OCI-M2 (cell line): Measurements from ENCODE around the gene UQCRC1.

Source experiments
- DNase-seq: peaks from one replicate; lab custom pipeline; 2025; ENCODE audit not compliant: unreplicated experiment; lab: John Stamatoyannopoulos, UW

Gene UQCRC1

GRCh38 chr3:48633743-48634142 lies 24.3 kb upstream of the UQCRC1 start:
- no peak for DNase-seq

GRCh38 chr3:48633256-48633655 lies 23.8 kb upstream of the UQCRC1 start:
- DNase-seq = no peak

- DNase-seq = no peak
Observed at GRCh38 chr3:48631516-48632448, 22.3 kb upstream of the UQCRC1 start.

- DNase-seq = no peak
Observed at GRCh38 chr3:48630833-48631232, 21.4 kb upstream of the UQCRC1 start.

- DNase-seq = no peak
Observed at GRCh38 chr3:48630407-48630806, 21.0 kb upstream of the UQCRC1 start.

GRCh38 chr3:48629894-48630293 lies 20.4 kb upstream of the UQCRC1 start:
- no peak for DNase-seq

- no peak for DNase-seq
Observed at GRCh38 chr3:48628277-48629017, 19.0 kb upstream of the UQCRC1 start.

GRCh38 chr3:48625600-48625999 lies 16.2 kb upstream of the UQCRC1 start:
- no peak for DNase-seq

GRCh38 chr3:48624767-48625166 lies 15.3 kb upstream of the UQCRC1 start:
- DNase-seq = no peak

GRCh38 chr3:48623851-48624547 lies 14.6 kb upstream of the UQCRC1 start:
- DNase-seq = no peak

- DNase-seq = no peak
Observed at GRCh38 chr3:48621461-48621869, 12.0 kb upstream of the UQCRC1 start, which contains the start of gene TMEM89. Gene TMEM89 (minus strand): TSS chr3:48621769. CDS start chr3:48621756, 13 bp downstream.

- DNase-seq = no peak
Observed at GRCh38 chr3:48619541-48620524, 10.4 kb upstream of the UQCRC1 start.

GRCh38 chr3:48617559-48617958 lies 8.1 kb upstream of the UQCRC1 start:
- DNase-seq = no peak

GRCh38 chr3:48614044-48614443 lies 4.6 kb upstream of the UQCRC1 start:
- DNase-seq = no peak

- no peak for DNase-seq
Observed at GRCh38 chr3:48612309-48612708, 2.9 kb upstream of the UQCRC1 start.

- DNase-seq = no peak
Observed at GRCh38 chr3:48607519-48607918, 1.9 kb downstream of the UQCRC1 start.

GRCh38 chr3:48601622-48601994 lies 7.8 kb downstream of the UQCRC1 start:
- DNase-seq = no peak

GRCh38 chr3:48600711-48601621 lies 8.5 kb downstream of the UQCRC1 start:
- no peak for DNase-seq
